Mucosa of gallbladder (tissue), 1 donor: ENCODE results near the gene ABCA10. TPM values are rescaled to one million over a fixed set of nuclear protein-coding genes. Genes with fewer than 3 reads are reported as not detected.
A peak's percentile ranks its signal among the peaks of the same experiment; 100 is the strongest.
"Not testable (repeated sequence)": the region's sequence is repeated elsewhere in the genome, so short reads cannot be mapped to it uniquely, and the experiment has no call there.

Source experiments
- DNase-seq: peaks from one replicate; pipeline ENCODE4 v3.0.0-alpha.2; 2020; ENCODE audit warnings: low spot score
- total RNA-seq: library from RNA; stranded (reverse); gene quantifications from one replicate; pipeline ENCODE4 v1.2.1, GENCODE V29; 2021
- donor health status: DM: no; HTN: no; CAD: no.

The ABCA10 gene, protein sequence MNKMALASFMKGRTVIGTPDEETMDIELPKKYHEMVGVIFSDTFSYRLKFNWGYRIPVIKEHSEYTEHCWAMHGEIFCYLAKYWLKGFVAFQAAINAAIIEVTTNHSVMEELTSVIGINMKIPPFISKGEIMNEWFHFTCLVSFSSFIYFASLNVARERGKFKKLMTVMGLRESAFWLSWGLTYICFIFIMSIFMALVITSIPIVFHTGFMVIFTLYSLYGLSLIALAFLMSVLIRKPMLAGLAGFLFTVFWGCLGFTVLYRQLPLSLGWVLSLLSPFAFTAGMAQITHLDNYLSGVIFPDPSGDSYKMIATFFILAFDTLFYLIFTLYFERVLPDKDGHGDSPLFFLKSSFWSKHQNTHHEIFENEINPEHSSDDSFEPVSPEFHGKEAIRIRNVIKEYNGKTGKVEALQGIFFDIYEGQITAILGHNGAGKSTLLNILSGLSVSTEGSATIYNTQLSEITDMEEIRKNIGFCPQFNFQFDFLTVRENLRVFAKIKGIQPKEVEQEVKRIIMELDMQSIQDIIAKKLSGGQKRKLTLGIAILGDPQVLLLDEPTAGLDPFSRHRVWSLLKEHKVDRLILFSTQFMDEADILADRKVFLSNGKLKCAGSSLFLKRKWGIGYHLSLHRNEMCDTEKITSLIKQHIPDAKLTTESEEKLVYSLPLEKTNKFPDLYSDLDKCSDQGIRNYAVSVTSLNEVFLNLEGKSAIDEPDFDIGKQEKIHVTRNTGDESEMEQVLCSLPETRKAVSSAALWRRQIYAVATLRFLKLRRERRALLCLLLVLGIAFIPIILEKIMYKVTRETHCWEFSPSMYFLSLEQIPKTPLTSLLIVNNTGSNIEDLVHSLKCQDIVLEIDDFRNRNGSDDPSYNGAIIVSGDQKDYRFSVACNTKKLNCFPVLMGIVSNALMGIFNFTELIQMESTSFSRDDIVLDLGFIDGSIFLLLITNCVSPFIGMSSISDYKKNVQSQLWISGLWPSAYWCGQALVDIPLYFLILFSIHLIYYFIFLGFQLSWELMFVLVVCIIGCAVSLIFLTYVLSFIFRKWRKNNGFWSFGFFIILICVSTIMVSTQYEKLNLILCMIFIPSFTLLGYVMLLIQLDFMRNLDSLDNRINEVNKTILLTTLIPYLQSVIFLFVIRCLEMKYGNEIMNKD (N-terminal part only)
- 8.7 TPM for total RNA-seq

DNA sequence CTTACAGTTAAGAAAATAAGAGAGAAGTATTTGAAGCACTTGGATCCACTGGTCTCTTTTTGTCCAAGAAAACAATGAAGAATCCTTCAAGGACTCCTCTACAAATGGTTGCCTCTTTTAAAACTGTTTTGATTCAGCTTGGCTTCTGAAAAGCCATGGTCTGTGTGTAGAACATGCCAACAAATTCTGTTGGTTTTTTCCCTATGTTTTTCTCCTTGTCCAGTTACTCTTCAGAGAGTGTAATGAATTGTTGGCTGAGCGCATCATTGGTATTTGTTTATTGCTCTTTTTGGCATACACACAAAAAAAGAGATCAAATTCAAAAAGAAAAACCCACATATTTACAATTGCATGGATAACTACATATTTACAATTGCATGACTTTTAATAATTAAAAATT, at the start of gene ABCA10:
ABCA10 (minus strand) TSS at position 249 of the 400 bp plus-strand sequence. CDS start 3,466 bp downstream, outside the sequence.
- no peak for DNase-seq

DNA sequence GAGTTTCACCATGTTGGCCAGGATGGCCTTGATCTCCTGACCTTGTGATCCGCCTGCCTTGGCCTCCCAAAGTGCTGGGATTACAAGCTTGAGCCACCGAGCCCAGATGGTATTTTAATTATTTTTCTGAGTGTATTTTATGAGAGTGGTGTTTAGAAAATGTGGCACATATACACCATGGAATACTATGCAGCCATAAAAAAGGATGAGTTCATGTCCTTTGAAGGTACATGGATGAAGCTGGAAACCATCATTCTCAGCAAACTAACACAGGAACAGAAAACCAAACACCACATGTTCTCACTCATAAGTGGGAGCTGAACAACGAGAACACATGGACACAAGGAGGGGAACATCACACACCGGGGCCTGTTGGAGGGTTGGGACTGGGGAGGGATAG, 47.7 kb upstream of the ABCA10 start:
- not testable (repeated sequence) for DNase-seq

DNA sequence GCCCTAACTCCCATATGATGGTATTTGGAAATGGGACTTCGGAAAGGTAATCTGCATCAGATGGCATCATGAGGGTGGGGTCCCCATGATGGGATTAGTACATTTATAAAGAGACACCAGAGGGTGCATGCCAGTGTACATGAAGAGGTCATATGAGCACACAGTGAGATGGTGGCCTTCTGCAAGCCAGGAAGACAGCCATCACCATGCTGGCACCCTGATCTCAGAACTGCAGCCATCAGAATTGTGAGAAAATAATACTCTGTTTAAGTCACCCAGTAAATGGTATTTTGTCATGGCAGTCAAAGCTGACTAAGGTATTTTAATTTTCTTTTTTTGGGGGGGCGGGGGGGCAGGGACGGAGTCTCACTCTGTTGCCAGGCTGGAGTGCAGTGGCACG, 47.1 kb upstream of the ABCA10 start:
- DNase-seq = no peak

DNA sequence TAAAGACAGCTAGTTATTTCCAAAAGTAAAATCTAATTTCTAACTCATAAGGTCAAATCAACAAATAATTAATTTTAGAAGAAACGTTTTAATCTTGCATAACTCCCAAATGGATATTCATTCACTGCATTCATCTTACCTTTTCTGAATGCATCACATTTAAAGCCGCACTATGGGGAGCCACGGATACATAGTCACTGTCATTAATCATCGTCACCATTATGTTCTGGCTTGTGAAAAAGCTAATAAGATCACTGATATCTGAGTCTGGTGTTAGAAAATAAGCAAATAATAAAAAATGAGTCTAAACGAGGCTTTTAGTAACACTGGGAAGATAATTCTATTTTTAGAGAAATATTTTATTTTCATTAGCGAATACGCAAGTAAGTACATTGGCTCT, 42.4 kb upstream of the ABCA10 start:
- DNase-seq = no peak

DNA sequence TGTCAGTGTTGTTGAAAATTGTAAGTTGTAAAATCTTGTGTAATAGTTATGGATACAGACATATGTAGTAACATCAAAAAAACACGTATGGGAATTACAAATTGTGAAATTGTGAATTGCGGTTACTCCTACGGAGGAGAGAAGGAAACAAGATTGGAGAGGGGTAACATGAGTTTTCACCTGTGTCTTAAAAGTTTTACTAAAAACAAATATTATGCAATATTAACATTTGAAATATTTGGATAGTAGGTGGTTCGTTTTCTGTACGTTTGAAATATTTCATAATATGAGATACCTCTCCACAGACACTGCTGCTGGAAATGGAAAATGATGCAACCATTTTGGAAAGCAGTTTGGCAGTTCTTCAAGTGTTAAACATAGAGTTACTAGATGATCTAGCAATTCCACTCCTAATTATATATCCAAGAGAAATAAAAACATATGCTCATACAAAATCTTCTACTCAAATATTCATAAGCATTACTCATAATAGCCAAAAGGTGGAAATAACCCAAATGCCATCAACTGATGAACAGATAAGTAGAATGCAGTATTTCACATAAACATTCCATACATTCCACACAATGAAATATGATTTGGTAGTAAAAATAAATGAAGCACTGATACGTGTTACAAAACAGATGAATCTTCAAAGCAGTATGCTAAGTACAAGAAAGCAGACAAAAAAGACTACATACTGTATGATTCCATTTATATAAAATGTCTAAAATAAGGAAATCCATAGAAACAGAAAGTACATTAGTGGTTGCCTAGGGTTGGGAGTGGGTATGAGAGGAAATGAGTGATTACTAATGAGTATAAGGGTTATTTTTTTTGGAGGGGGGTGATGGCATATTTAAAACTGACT, 40.7 kb upstream of the ABCA10 start:
- DNase-seq = no peak

DNA sequence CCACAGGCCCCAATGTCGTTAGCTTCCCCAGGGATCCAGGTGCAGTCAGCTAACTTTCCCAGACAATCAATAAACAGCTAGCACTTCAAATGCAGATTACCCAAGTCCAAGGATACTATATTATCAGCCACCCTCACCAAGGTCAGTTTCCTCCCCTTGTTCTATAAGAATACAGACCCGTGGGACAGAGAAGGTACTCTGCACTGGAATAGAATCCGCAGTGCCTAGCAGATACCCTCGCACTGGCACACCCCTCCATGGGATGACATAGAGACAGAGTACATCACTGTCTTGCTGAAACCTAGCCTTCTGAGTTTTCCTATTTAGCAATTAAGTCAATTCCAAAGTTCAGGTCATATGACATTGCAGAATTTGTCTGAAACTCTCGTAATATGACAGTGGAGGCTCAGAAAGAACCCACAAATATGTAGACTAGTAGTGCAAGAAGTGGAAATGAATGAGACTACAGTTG, 40.0 kb upstream of the ABCA10 start:
- DNase-seq = no peak

DNA sequence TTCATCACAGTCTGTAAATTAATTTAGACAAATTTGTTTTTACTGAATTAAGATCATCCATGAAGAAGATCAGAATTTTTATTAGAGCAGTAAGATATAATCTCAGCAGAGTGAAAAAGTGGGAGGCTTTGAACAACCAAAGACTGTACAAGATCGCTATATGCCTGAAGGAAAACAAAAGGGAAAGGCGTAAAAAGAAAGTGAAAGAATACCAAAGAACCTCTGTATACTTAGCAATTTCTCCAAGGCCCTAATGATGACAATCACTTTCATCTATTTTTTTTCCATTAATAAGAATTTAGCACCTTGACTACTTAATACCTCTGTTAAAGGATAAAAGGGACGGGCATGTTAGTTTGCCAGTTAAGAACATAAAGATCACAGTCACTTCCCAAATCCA, 38.6 kb upstream of the ABCA10 start:
- no peak for DNase-seq

DNA sequence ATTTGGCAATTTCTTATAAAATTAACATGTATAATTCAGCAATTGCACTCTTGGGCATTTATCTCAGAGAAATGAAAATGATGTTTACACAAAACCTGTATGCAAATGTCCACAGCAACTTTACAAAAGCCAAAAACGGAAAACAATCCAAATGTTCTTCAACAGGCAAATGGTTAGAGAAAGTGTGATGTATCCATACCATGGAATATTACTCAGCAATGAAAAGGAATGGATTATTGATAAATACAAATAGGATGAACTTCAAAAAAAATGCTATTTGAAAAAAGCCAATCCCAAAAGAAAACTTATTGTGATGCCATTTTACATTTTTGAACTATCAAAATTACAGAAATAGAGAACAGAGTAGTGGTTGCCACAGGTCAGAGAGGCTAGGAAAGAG, 37.2 kb upstream of the ABCA10 start:
- DNase-seq = no peak

DNA sequence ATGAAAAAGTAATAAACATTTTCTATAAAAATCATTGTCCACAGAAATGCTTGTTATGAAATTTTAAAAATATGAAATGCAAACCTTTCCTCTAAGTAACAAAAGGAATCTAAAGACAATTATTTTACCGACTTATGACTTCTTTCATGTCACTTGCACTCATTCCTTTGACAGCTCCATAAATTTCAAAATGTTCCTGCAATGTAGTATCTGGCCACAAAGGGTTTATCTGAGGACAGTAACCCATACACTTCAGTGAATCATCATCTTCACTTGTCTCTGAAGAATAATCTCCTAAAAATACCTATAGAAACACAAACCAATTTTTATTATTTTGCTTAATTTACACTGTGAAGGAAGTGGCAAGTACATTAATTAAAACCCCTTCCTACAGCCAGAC, 25.6 kb upstream of the ABCA10 start:
- DNase-seq = no peak

DNA sequence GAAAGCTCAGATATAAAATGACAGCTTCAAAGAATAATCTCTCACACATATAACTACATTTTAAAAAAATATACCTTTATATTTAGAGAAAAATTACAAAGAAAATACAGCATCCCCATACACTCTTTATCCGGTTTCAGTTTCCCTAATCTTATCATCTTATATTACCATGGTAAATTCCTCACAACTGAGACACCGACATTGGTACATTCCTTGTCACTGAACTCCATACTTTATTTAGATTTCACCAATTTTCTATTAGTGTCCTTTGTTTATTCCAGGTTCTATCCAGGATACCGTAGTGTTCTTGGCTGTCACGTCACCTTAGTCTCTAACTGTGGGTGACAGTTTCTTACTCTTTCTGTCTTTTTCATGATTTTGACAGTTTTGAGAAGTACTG, 22.0 kb upstream of the ABCA10 start:
- no peak for DNase-seq

DNA sequence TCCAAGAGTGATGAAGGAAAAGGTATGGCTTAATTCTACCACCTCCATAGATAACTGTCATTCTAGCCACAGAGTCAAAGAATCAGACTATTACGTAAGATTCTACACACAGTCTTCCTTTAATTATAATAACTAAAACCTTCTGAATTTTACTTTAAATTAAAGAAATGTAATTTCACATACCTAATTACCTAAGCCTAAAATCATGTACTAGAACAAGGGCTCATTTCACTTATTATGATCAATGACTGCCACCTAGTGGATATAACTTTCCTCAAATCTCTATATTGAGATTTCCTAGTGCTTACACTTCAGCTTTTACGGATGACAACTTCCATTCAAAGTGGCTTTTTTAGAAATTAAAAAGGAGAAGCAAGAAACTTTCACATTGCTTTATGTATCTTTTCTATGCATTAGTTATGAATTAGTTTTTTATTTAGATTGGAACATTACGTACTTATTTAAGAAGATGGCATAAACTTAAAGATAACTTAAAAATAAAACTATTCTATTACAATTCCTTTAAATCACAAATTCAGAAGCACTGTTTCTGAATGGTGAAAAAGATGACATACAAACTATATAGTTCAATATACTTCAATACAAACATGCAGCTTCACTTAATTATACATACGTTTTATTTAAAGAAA, 18.2 kb upstream of the ABCA10 start:
- no peak for DNase-seq

DNA sequence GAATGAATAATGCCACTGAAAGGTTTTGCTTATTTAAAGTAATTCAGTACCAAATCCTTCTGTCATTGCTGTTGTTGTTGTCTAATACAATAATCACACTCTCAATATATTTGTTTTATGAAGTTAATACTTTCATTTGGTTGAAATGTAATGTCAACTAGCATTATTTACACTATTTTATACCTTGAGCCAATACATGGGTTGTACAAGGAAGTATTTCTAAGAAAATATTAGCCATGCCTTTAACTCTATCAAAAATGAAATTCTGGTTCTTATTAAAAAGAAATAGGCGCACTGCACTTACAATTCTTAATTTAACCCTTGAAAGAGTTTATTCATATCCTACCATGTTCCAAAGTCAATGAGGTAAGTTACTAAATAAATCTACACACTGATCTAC, 17.6 kb upstream of the ABCA10 start:
- no peak for DNase-seq

DNA sequence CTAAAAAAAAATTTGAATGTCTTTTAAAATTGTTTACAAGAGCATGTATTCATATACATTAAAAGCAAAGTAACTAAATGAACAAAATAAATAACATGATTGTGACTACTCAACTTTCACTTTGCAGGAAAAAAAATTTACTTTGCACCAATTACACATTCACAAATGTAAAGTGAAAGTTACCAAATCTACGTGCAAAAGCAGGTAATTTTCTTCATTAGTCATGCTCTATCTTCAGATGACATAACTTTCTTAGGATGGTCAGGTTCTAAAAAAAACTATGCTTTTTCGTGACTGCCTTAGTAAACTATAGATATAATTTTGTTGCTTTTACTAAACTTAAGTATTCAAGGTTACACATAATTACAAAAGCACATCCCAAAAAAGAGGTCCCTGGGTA, 17.0 kb upstream of the ABCA10 start:
- DNase-seq = no peak

DNA sequence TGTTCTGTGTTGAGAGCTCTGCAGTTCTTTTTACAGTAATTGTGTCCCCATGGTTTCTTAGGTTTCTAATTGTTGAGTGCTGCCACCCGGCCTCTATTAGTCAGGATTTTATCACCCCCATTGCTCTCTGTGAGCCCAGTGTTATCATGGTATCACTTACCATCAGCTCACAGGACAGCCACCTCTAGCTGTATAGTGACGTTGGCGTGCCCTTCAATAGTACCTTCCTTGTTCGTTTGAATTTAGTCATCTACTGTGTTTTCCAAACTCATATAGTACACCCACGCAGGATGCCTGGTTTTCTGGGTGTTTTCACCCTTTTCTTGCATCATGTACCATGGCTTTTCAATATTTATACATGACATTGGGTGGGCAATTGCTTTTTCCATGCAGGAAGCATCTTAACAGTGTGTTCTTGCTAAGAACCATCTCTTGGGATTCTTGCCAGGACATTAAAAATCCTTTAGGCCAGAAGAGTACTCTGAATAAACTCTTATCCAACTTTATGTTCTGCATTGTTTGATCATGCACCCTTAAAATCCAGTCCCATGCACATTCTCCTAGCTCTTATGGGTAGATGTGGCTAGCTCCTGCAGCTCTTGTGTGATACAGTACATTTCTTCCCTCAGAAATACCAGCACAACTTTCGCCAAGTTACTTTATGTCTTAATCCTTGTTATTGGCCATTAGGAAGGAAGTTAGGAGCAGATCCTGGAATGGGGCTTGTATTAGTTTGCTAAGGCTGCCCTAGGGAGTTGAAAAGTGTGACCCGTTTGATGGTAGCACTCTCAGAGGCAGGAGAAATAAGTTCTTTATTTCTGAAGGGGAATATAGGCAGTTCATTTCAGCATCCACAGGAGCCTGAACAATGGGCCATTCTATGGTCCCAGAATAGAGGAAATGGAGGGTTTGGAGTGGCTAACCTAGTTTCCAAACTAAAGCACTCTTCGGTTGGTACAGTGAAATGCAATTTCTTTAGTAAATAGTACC, 11.3 kb upstream of the ABCA10 start:
- DNase-seq = no peak

DNA sequence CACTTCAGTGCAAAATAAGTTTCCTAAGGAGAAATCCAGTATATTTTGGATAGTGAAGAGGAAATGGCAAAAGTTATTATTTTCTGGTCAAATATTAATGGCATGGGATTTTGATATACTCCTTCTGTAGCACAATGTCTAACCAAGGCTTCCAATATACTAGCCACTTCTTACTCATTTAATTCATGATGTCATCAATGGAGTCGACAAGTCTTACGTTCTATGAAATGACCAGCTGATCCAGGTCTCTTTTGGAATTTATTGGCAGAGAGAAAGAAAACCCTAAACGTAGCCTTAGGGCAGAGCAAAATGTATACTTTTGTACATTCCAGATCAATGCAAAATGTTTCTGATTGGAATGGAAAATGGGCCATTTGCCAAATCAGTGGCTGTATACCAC, 8.3 kb upstream of the ABCA10 start:
- DNase-seq = no peak

DNA sequence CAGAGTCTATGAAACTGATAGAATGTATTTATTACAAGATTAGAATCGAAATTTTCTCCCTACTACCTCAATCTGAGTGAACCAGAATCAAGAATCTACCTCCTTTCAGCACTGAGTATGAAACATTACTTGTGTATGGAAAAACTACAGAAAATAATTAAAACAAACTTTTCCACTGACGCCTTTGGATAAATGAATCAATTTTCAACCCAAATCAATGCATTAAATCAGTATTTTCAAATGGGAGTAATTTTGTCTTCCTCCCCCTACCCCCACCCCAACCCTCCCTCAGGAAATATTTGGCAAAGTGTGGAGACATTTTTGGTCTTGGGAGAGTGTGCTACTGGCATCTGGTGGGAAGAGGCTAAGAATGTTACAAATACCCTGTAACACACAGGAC, 7.8 kb upstream of the ABCA10 start:
- DNase-seq = no peak

DNA sequence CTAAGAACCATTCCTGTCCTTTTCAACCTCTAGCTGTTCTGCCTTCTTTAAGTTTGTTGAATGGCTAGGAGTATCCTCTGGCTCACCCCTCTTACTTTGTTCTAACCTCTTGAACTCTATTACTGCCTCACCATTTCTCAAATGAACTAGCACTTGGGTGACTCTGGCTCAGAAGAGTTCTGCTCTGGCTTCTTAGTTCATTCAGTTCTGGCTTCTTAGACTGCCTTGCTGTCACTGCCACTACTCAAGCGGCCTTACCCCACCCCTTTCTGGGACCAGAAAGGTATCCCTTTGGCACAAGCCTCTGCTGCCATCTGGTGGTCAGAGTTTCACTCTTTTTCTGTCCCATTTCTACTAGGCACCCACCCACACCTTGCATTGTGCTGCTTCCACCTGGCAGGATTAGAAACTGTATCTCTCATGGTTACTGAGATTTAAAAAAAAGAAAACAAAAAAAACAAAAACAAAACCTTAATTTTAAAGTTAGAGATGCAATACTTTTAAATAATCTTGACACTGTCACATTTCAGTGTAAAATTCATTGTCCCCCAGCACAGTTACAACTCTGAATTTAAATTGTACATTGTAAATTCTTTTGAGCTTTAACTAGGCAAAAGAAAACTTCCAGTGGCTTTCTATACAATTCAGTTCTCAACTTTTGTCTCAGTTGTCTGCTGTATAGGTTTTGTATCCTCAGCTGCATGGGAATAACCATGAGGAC, 6.9 kb upstream of the ABCA10 start:
- DNase-seq = peak; percentile 73

DNA sequence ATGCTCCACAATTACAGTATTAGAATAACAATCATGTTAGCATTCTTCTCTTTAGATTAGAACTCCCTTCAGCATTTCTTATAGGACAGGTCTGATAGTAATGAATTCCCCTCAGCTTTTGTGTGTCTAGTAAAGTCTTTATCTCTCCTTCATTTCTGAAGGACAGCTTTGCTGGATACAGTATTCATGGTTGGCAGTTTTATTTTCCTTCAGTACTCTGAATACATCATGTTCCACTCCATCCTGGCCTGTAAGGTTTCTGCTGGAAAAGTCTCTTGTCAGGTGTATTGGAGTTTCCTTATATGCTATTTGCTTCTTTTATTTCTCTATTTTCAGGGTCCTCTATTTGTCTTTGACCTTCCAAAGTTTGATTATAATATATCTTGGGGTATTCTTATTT, 4.0 kb upstream of the ABCA10 start:
- DNase-seq = no peak

DNA sequence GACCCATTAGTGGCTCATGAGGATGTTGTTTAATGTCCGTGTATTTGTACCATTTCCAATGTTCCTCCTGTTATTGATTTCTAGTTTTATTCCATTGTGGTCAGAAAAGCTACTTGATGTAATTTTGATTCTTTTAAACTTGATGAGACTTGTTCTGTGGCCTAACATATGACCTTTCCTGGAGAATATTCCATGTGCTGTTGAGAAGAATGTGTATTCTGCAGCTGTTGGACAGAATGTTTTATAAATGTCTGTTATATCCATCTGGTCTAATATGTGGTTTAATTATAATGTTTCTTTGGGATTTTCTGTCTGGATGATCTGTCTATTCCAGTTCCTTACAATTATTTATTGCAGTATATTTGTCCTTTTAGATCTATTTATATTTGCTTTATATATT, 2.9 kb upstream of the ABCA10 start:
- DNase-seq = no peak
